H1 (cell line): ENCODE results near the gene ZNF441. TPM values are rescaled to one million over a fixed set of nuclear protein-coding genes. Genes with fewer than 3 reads are reported as not detected.

Experiments
- CTCF ChIA-PET: fragments of 300-600 bp; sonication (Branson Sonifier 250); formaldehyde crosslinking; loops from one replicate; lab custom pipeline; 2021; ENCODE audit not compliant: partially characterized antibody; lab: Charles Lee
- POLR2A ChIA-PET: fragments of 300-600 bp; sonication (Branson Sonifier 250); formaldehyde crosslinking; loops from one replicate; lab custom pipeline; 2021; ENCODE audit warnings: inconsistent platforms; ENCODE audit not compliant: partially characterized antibody; lab: Charles Lee
- DNase-seq, 2 experiments: peaks; one replicate each; pipeline versions ENCODE4 v3.0.0 to v3.0.0-alpha.2; 2010 to 2022; ENCODE audit warnings: low spot score in 2 of 2, low read depth in 1 of 2, mixed read lengths in 1 of 2
- FAIRE-seq: peaks from 2 replicates; lab custom pipeline; 2011; peaks lifted over from hg19 to GRCh38; lab: Jason Lieb, UNC
- H2AFZ ChIP-seq: 2 replicates; pipeline ENCODE4 v1.8.1; 2012; ENCODE audit warnings: low read length, inconsistent platforms
- H2AK5ac ChIP-seq: 2 replicates; pipeline ENCODE4 v1.6.1; 2013; ENCODE audit warnings: low read depth, low read length
- H2BK120ac ChIP-seq: replicated peaks from 2 replicates; pipeline ENCODE3; 2013; ENCODE audit warnings: low read depth, low read length, inconsistent platforms
- H2BK12ac ChIP-seq: 2 replicates; pipeline ENCODE4 v1.6.1; 2013; ENCODE audit warnings: low read depth, low read length
- H2BK15ac ChIP-seq: 2 replicates; pipeline ENCODE4 v1.6.1; 2013; ENCODE audit warnings: low read length
- H2BK20ac ChIP-seq: 2 replicates; pipeline ENCODE4 v1.6.1; 2013; ENCODE audit warnings: low read length
- H2BK5ac ChIP-seq: 2 replicates; pipeline ENCODE4 v1.6.1; 2013; ENCODE audit warnings: low read depth, low read length
- H3K14ac ChIP-seq: 2 replicates; pipeline ENCODE4 v1.6.1; 2013; ENCODE audit warnings: inconsistent platforms; ENCODE audit not compliant: insufficient read length
- H3K18ac ChIP-seq: 2 replicates; pipeline ENCODE4 v1.6.1; 2013; ENCODE audit warnings: low read length; ENCODE audit errors: extremely low read depth
- H3K23ac ChIP-seq: 2 replicates; pipeline ENCODE4 v1.6.1; 2013; ENCODE audit warnings: inconsistent platforms; ENCODE audit not compliant: insufficient read length
- H3K23me2 ChIP-seq: 2 replicates; pipeline ENCODE4 v1.6.1; 2013; ENCODE audit warnings: low read depth, low read length
- H3K27ac ChIP-seq: 2 replicates; pipeline ENCODE4 v1.6.1; 2011; ENCODE audit warnings: low read depth, low read length, inconsistent platforms
- H3K27me3 ChIP-seq, 4 experiments: replicated peaks in 1 of 4; 1 replicate in 1 of 4; 2 replicates in 3 of 4; pipeline versions ENCODE4 v1.6.1 to v1.8.1; 2011 to 2013; ENCODE audit warnings: low read length in 3 of 4, mild to moderate bottlenecking in 3 of 4, inconsistent platforms in 2 of 4, mixed read lengths in 2 of 4, moderate library complexity in 1 of 4; ENCODE audit not compliant: control insufficient read depth in 3 of 4, insufficient read depth in 3 of 4; ENCODE audit errors: extremely low read depth in 1 of 4
- H3K36me3 ChIP-seq, 4 experiments: 2 replicates each; pipeline versions ENCODE4 v1.6.1 to v1.8.1; 2011 to 2013; ENCODE audit warnings: mild to moderate bottlenecking in 4 of 4, low read length in 3 of 4, moderate library complexity in 2 of 4, control low read depth in 1 of 4, inconsistent platforms in 1 of 4; ENCODE audit not compliant: insufficient read depth in 4 of 4, control insufficient read depth in 2 of 4
- H3K4ac ChIP-seq: replicated peaks from 2 replicates; pipeline ENCODE3; 2013; ENCODE audit warnings: low read length, low read depth, mixed read lengths, inconsistent platforms; ENCODE audit not compliant: insufficient read length
- H3K4me1 ChIP-seq, 4 experiments: replicated peaks in 1 of 4; 1 replicate in 1 of 4; 2 replicates in 3 of 4; pipeline versions ENCODE4 v1.6.1 to v1.8.1; 2011 to 2013; ENCODE audit warnings: low read length in 3 of 4, inconsistent platforms in 2 of 4, mixed read lengths in 1 of 4; ENCODE audit not compliant: insufficient read depth in 4 of 4, control insufficient read depth in 3 of 4
- H3K4me2 ChIP-seq, 2 experiments: 2 replicates each; pipeline versions ENCODE4 v1.6.1 to v1.8.1; 2011 to 2013; ENCODE audit warnings: low read depth in 2 of 2, low read length in 2 of 2, control low read depth in 1 of 2, inconsistent platforms in 1 of 2, mild to moderate bottlenecking in 1 of 2; ENCODE audit not compliant: insufficient read depth in 1 of 2
- H3K4me3 ChIP-seq, 4 experiments: fragments of 200-600, 300-600 bp in 1 of 4; sonication (generic), shearing (Covaris generic), sonication (Bioruptor Twin) in 1 of 4; 2 replicates each; pipeline versions ENCODE4 v1.5.1 to v1.8.1; 2011 to 2016; ENCODE audit warnings: low read length in 4 of 4, low read depth in 3 of 4, control low read depth in 2 of 4, inconsistent platforms in 2 of 4, mild to moderate bottlenecking in 2 of 4, mixed read lengths in 1 of 4, moderate library complexity in 1 of 4; ENCODE audit not compliant: insufficient read depth in 2 of 4; ENCODE audit errors: extremely low read depth in 1 of 4
- H3K56ac ChIP-seq: replicated peaks from 2 replicates; pipeline ENCODE3; 2013; ENCODE audit warnings: low read depth, mild to moderate bottlenecking, mixed read lengths, low read length, inconsistent platforms; ENCODE audit not compliant: insufficient read length
- H3K79me1 ChIP-seq: 2 replicates; pipeline ENCODE4 v1.6.1; 2013; ENCODE audit warnings: low read depth, low read length, control low read depth
- H3K79me2 ChIP-seq, 2 experiments: 2 replicates each; pipeline versions ENCODE4 v1.6.1 to v1.8.1; 2012 to 2013; ENCODE audit warnings: low read length in 2 of 2, mild to moderate bottlenecking in 2 of 2, inconsistent platforms in 1 of 2; ENCODE audit not compliant: insufficient read depth in 2 of 2, control insufficient read depth in 1 of 2
- H3K9ac ChIP-seq, 4 experiments: replicated peaks in 1 of 4; 1 replicate in 1 of 4; 2 replicates in 3 of 4; pipeline versions ENCODE4 v1.6.1 to v1.8.1; 2011 to 2013; ENCODE audit warnings: low read depth in 3 of 4, low read length in 3 of 4, control low read depth in 2 of 4, mild to moderate bottlenecking in 2 of 4, moderate library complexity in 2 of 4, inconsistent platforms in 1 of 4; ENCODE audit errors: extremely low read depth in 1 of 4
- H3K9me3 ChIP-seq, 2 experiments: 2 replicates each; pipeline versions ENCODE4 v1.6.1 to v1.8.1; 2012 to 2013; ENCODE audit warnings: mild to moderate bottlenecking in 2 of 2, moderate library complexity in 2 of 2, control low read depth in 1 of 2, inconsistent platforms in 1 of 2, low read depth in 1 of 2, low read length in 1 of 2, mixed read lengths in 1 of 2; ENCODE audit not compliant: insufficient read depth in 2 of 2
- H4K20me1 ChIP-seq, 2 experiments: replicated peaks in 1 of 2; 2 replicates each; pipeline versions ENCODE3 to v1.8.1; 2011 to 2013; ENCODE audit warnings: inconsistent platforms in 2 of 2, low read length in 2 of 2, mild to moderate bottlenecking in 1 of 2; ENCODE audit not compliant: insufficient read depth in 2 of 2, control insufficient read depth in 1 of 2
- H4K5ac ChIP-seq: 2 replicates; pipeline ENCODE4 v1.6.1; 2013; ENCODE audit warnings: low read length, low read depth, mixed read lengths, inconsistent platforms; ENCODE audit not compliant: insufficient read length
- H4K8ac ChIP-seq: 2 replicates; pipeline ENCODE4 v1.8.0; 2013; ENCODE audit warnings: mild to moderate bottlenecking, moderate library complexity, low read length, inconsistent platforms; ENCODE audit not compliant: insufficient read depth; ENCODE audit errors: extremely low read depth
- H4K91ac ChIP-seq: replicated peaks from 2 replicates; pipeline ENCODE3; 2013; ENCODE audit warnings: low read length, mixed read lengths, inconsistent platforms; ENCODE audit not compliant: insufficient read length
- ATF2 ChIP-seq: IDR thresholded peaks from 2 replicates; pipeline ENCODE4 v1.6.1; 2012; ENCODE audit warnings: low read length, inconsistent platforms
- KDM1A ChIP-seq: fragments of 200-600, 300-600 bp; sonication (generic); IDR thresholded peaks from 2 replicates; pipeline ENCODE4 v1.7.1; 2016; ENCODE audit warnings: mild to moderate bottlenecking, low read length, borderline replicate concordance
- SIRT6 ChIP-seq: IDR thresholded peaks from one replicate; pipeline ENCODE4 v1.7.1; 2012; ENCODE audit warnings: low read length, inconsistent platforms
- SP1 ChIP-seq: IDR thresholded peaks from 2 replicates; pipeline ENCODE4 v1.6.1; 2011; ENCODE audit warnings: low read depth, low read length
- WGBS, 2 experiments: shearing (Covaris generic) in 1 of 2; methylation state at CpG; one replicate each; pipeline versions ENCODE4 v1.1.6 to v1.1.7; 2013 to 2015; ENCODE audit warnings: low lambda C conversion rate in 2 of 2, mixed read lengths in 2 of 2, inconsistent platforms in 1 of 2, low coverage in 1 of 2, missing lambda C conversion rate in 1 of 2; ENCODE audit not compliant: insufficient replicate concordance in 2 of 2, insufficient coverage in 1 of 2, insufficient read length in 1 of 2; ENCODE audit errors: extremely low coverage in 1 of 2, missing lambda C conversion rate in 1 of 2; 5-methylcytosine and 5-hydroxymethylcytosine counted together
- polyA plus RNA-seq, 7 experiments: library from polyadenylated mRNA; depleted of rRNA in 3 of 7; stranded (reverse) in 5 of 7; unstranded in 2 of 7; fragments of >200 nt in 5 of 7; fragments of 200-250 nt in 2 of 7; gene quantifications; 1 replicate in 5 of 7; 2 replicates in 1 of 7; 4 replicates in 1 of 7; pipeline versions ENCODE4 v1.2.1 to v1.2.3, GENCODE V29; 2011 to 2013; ENCODE audit warnings: missing spikeins in 2 of 7, mixed read lengths in 2 of 7
- total RNA-seq: library from RNA; stranded (reverse); fragmentation: NEBNext Ultra II Directional; extraction: Animal tissue kit (Norgen Biotek cat#: 25700); gene quantifications from 2 replicates; pipeline ENCODE4 v1.2.1, GENCODE V29; 2021

ZNF441 gene
- total and polyA plus RNA-seq, 2 of the 8 experiments (the other 6 are each of a cell fraction or from before 2014, with no cell fraction given), result 0.09 to 0.48 TPM

GRCh38 chr19:11736696-11737095 is 30.1 kb upstream of the ZNF441 start:
- no peak for TF ChIP-seq SP1
- no peak for TF ChIP-seq ATF2
- TF ChIP-seq KDM1A, result no peak
- no peak for TF ChIP-seq SIRT6
- Histone ChIP-seq H3K23ac (no peak overlapping the region), H2BK120ac (no peak overlapping the region), H3K27me3 (peaks cover 0 to 18% (median 15%) of the 10 kb centered on the region in 4 experiments; a peak in 5 of 7 replicates), H2BK15ac (no peak overlapping the region), H4K5ac (no peak overlapping the region), H4K91ac (no peak overlapping the region), H2AK5ac (no peak overlapping the region), H3K4ac (no peak overlapping the region), H4K20me1 (peaks cover 0 to 3% of the 10 kb centered on the region in 2 experiments), H3K23me2 (peaks cover 10% of the 10 kb centered on the region; the same call in 1 of the 2 replicates), H3K79me2 (no peaks in the 10 kb centered on the region), H3K56ac (no peak overlapping the region), H3K4me2 (no peak overlapping the region), H2AFZ (no peak overlapping the region), H3K27ac (no peak overlapping the region), H3K9me3 (no peaks in the 10 kb centered on the region), H4K8ac (no peak overlapping the region), H3K18ac (no peak overlapping the region), H3K4me3 (no peak overlapping the region), H3K4me1 (peaks cover 0 to 3% (median 0%) of the 10 kb centered on the region in 4 experiments; a peak in 5 of 7 replicates), H2BK12ac (no peak overlapping the region), H3K36me3 (no peaks in the 10 kb centered on the region), H3K14ac (no peak overlapping the region), H3K9ac (no peak overlapping the region), H3K79me1 (no peaks in the 10 kb centered on the region), H2BK20ac (no peak overlapping the region), H2BK5ac (no peak overlapping the region)
- no peak for DNase-seq
- FAIRE-seq, result no peak
- ChIA-PET CTCF (interaction anchor here (0.9 to 3.2 kb wide), 6 partner anchors 34 to 62 kb away, joined by 3 to 15 read pairs (median 4); partner anchors contain the start of gene ZNF491), POLR2A (interaction anchor here (0.5 to 0.6 kb wide), 2 partner anchors 34 to 420 kb away, joined by 3 read pairs; no protein-coding TSS in a partner anchor)
- WGBS, 2 experiments, result 87% methylated on average over 2 of the region's 2 CpGs; no CpG with 5 or more reads in 1 of the 2 experiments
